HG03439 (cell line): ENCODE data around the gene TBCK.

Experiments used
- ATAC-seq: cut with Tn5 transposase; IDR thresholded peaks from one replicate; pipeline ENCODE4 v1.9.1; 2021; ENCODE audit warnings: mild to moderate bottlenecking, moderate library complexity; ENCODE audit not compliant: unreplicated experiment

The TBCK gene

GRCh38 chr4:105996845-105997244, 319.2 kb downstream of the TBCK start:
- no peak for ATAC-seq

GRCh38 chr4:105994841-105995501, 321.0 kb downstream of the TBCK start:
- ATAC-seq: no peak

- no peak for ATAC-seq
Observed at GRCh38 chr4:105994061-105994460, 321.9 kb downstream of the TBCK start.

GRCh38 chr4:105992641-105993305, 323.2 kb downstream of the TBCK start:
- no peak for ATAC-seq

- ATAC-seq: no peak
Observed at GRCh38 chr4:105991726-105992125, 324.3 kb downstream of the TBCK start.
